HG03039 (cell line): ENCODE measurements around the gene DCAF8L2.
"Not testable (repeated sequence)": the region's sequence is repeated elsewhere in the genome, so short reads cannot be mapped to it uniquely, and the experiment has no call there.

ENCODE experiments used
- ATAC-seq: cut with Tn5 transposase; IDR thresholded peaks from one replicate; pipeline ENCODE4 v1.9.1; 2021; ENCODE audit warnings: mild to moderate bottlenecking, moderate library complexity; ENCODE audit not compliant: unreplicated experiment

The DCAF8L2 gene

GRCh38 chrX:27675493-27675892 lies 85.3 kb downstream of the DCAF8L2 start:
- no peak for ATAC-seq

- no peak for ATAC-seq
Observed at GRCh38 chrX:27679281-27679680, 89.1 kb downstream of the DCAF8L2 start.

GRCh38 chrX:27680726-27681125 lies 90.6 kb downstream of the DCAF8L2 start:
- ATAC-seq = no peak

- not testable (repeated sequence) for ATAC-seq
Observed at GRCh38 chrX:27683566-27684208, 93.5 kb downstream of the DCAF8L2 start.

GRCh38 chrX:27694667-27695066 lies 104.5 kb downstream of the DCAF8L2 start:
- no peak for ATAC-seq

GRCh38 chrX:27706526-27706925 lies 116.4 kb downstream of the DCAF8L2 start:
- no peak for ATAC-seq

GRCh38 chrX:27715610-27716009 lies 125.5 kb downstream of the DCAF8L2 start:
- ATAC-seq = no peak

GRCh38 chrX:27728291-27728690 lies 138.1 kb downstream of the DCAF8L2 start:
- no peak for ATAC-seq

- no peak for ATAC-seq
Observed at GRCh38 chrX:27731962-27732361, 141.8 kb downstream of the DCAF8L2 start.

GRCh38 chrX:27735914-27736313 lies 145.8 kb downstream of the DCAF8L2 start:
- ATAC-seq = no peak

GRCh38 chrX:27740933-27741332 lies 150.8 kb downstream of the DCAF8L2 start:
- no peak for ATAC-seq

GRCh38 chrX:27743521-27743920 lies 153.4 kb downstream of the DCAF8L2 start:
- ATAC-seq = not testable (repeated sequence)

- no peak for ATAC-seq
Observed at GRCh38 chrX:27746516-27746915, 156.4 kb downstream of the DCAF8L2 start.

GRCh38 chrX:27750298-27750697 lies 160.2 kb downstream of the DCAF8L2 start:
- ATAC-seq = not testable (repeated sequence)

GRCh38 chrX:27751976-27752375 lies 161.8 kb downstream of the DCAF8L2 start:
- ATAC-seq = no peak

GRCh38 chrX:27765718-27766117 lies 175.6 kb downstream of the DCAF8L2 start:
- ATAC-seq = no peak

GRCh38 chrX:27767387-27767786 lies 177.2 kb downstream of the DCAF8L2 start:
- no peak for ATAC-seq

- no peak for ATAC-seq
Observed at GRCh38 chrX:27775984-27776383, 185.8 kb downstream of the DCAF8L2 start.

GRCh38 chrX:27796640-27797257 lies 206.6 kb downstream of the DCAF8L2 start:
- no peak for ATAC-seq

GRCh38 chrX:27797575-27797974 lies 207.4 kb downstream of the DCAF8L2 start:
- no peak for ATAC-seq
